ENCODE measurements around the gene IKZF3.

Gene IKZF3

GRCh38 chr17:39814497-39814896 is 49.6 kb downstream of the IKZF3 start:
- H3K9me3 Mint-ChIP-seq = no peaks in the 10 kb centered on the region
- no peak for TF ChIP-seq CTCF (IDR thresholded peaks at IDR 0.05; ENCODE audit: unreplicated experiment in 3 of 3)
- H3K27me3 Mint-ChIP-seq (ENCODE audit: low read depth) = peaks cover 11% of the 10 kb centered on the region
- no peak overlapping the region for H3K27ac Mint-ChIP-seq
- no peak overlapping the region for H3K4me3 Mint-ChIP-seq
- no peaks in the 10 kb centered on the region for H3K4me1 Mint-ChIP-seq
- H3K36me3 Mint-ChIP-seq (ENCODE audit: low read depth) = no peaks in the 10 kb centered on the region

- Mint-ChIP-seq H3K4me1 (peaks cover 5% of the 10 kb centered on the region), H3K4me3 (no peak overlapping the region), H3K27me3 (ENCODE audit: low read depth) (peaks cover 11% of the 10 kb centered on the region), H3K36me3 (ENCODE audit: low read depth) (no peaks in the 10 kb centered on the region), H3K27ac (no peak overlapping the region), H3K9me3 (no peaks in the 10 kb centered on the region)
- TF ChIP-seq CTCF (IDR thresholded peaks at IDR 0.05; ENCODE audit: unreplicated experiment in 3 of 3) = no peak
Measured at GRCh38 chr17:39813631-39814030, 50.5 kb downstream of the IKZF3 start.

- Mint-ChIP-seq H3K27me3 (ENCODE audit: low read depth) (peaks cover 11% of the 10 kb centered on the region), H3K9me3 (no peaks in the 10 kb centered on the region), H3K36me3 (ENCODE audit: low read depth) (no peaks in the 10 kb centered on the region), H3K27ac (no peak overlapping the region), H3K4me3 (no peak overlapping the region), H3K4me1 (peaks cover 12% of the 10 kb centered on the region)
- TF ChIP-seq CTCF (IDR thresholded peaks at IDR 0.05; ENCODE audit: unreplicated experiment in 3 of 3) = no peak
Measured at GRCh38 chr17:39812466-39812865, 51.6 kb downstream of the IKZF3 start.

GRCh38 chr17:39810939-39811728 is 53.0 kb downstream of the IKZF3 start:
- no peak for TF ChIP-seq CTCF (IDR thresholded peaks at IDR 0.05; ENCODE audit: unreplicated experiment in 3 of 3)

GRCh38 chr17:39809221-39809620 is 54.9 kb downstream of the IKZF3 start:
- no peaks in the 10 kb centered on the region for H3K36me3 Mint-ChIP-seq (ENCODE audit: low read depth)
- H3K4me1 Mint-ChIP-seq = peaks cover 16% of the 10 kb centered on the region
- no peak overlapping the region for H3K27ac Mint-ChIP-seq
- H3K4me3 Mint-ChIP-seq = no peak overlapping the region
- peaks cover 11% of the 10 kb centered on the region for H3K27me3 Mint-ChIP-seq (ENCODE audit: low read depth)
- H3K9me3 Mint-ChIP-seq = no peaks in the 10 kb centered on the region
- no peak for TF ChIP-seq CTCF (IDR thresholded peaks at IDR 0.05; ENCODE audit: unreplicated experiment in 3 of 3)

More at GRCh38 chr17:39810939-39811728, 53.0 kb downstream of the IKZF3 start:
- Mint-ChIP-seq H3K27ac (no peak overlapping the region), H3K4me1 (peaks cover 12% of the 10 kb centered on the region), H3K9me3 (no peaks in the 10 kb centered on the region), H3K36me3 (ENCODE audit: low read depth) (no peaks in the 10 kb centered on the region), H3K4me3 (no peak overlapping the region), H3K27me3 (ENCODE audit: low read depth) (peaks cover 11% of the 10 kb centered on the region)

Data from nephron (organoid).